Panc1 (cell line): ENCODE results near the gene FGFBP2. TPM values are rescaled to one million over a fixed set of nuclear protein-coding genes. Genes with fewer than 3 reads are reported as not detected.

Experiments
- ATAC-seq: fragments of 200-7000 bp; cut with Tn5 transposase; 2 replicates; pipeline ENCODE4 v1.9.1; 2020; ENCODE audit warnings: mild to moderate bottlenecking, moderate library complexity
- BruUV-seq: library from RNA; stranded (reverse); fragments of 400-500 nt; replicated peaks from 2 replicates; lab custom pipeline; 2021; lab: Mats Ljungman, UMichigan
- CTCF ChIA-PET: fragments of 300-600 bp; sonication (Branson Sonifier 250); formaldehyde crosslinking; loops from one replicate; lab custom pipeline; 2022; ENCODE audit warnings: antibody characterized with exemption; lab: Charles Lee
- POLR2A ChIA-PET: fragments of 300-600 bp; sonication (Branson Sonifier 250); formaldehyde crosslinking; loops from one replicate; lab custom pipeline; 2022; ENCODE audit warnings: antibody characterized with exemption; lab: Charles Lee
- DNase-seq: peaks from one replicate; pipeline ENCODE4 v3.0.0-alpha.2; 2010; ENCODE audit warnings: low read depth, low spot score
- H3K27ac ChIP-seq: 2 replicates; pipeline ENCODE4 v1.5.1; 2011; ENCODE audit warnings: mild to moderate bottlenecking, low read length, inconsistent platforms
- H3K27me3 ChIP-seq: fragments of 200-500 bp; sonication (Bioruptor generic); 2 replicates; pipeline ENCODE4 v1.6.0; 2014; ENCODE audit warnings: low read length, inconsistent platforms; ENCODE audit not compliant: control insufficient read depth, insufficient read depth
- H3K36me3 ChIP-seq: fragments of 200-500 bp; sonication (Bioruptor generic); 2 replicates; pipeline ENCODE4 v1.5.1; 2014; ENCODE audit warnings: inconsistent platforms, mild to moderate bottlenecking, low read length, moderate library complexity; ENCODE audit not compliant: control insufficient read depth, insufficient read depth
- H3K4me1 ChIP-seq: 2 replicates; pipeline ENCODE4 v1.5.1; 2011; ENCODE audit warnings: inconsistent platforms, mild to moderate bottlenecking, low read length, moderate library complexity; ENCODE audit not compliant: control insufficient read depth, insufficient read depth
- H3K4me3 ChIP-seq, 2 experiments: 2 replicates each; pipeline ENCODE4 v1.5.1; 2011 to 2012; ENCODE audit warnings: low read depth in 2 of 2, low read length in 2 of 2, mild to moderate bottlenecking in 2 of 2, inconsistent platforms in 1 of 2, moderate library complexity in 1 of 2
- H3K9me3 ChIP-seq: fragments of 200-500 bp; sonication (Bioruptor generic); 2 replicates; pipeline ENCODE4 v1.5.1; 2014; ENCODE audit warnings: low read depth, mild to moderate bottlenecking, inconsistent platforms, low read length, moderate library complexity; ENCODE audit not compliant: control insufficient read depth, insufficient read depth
- POLR2AphosphoS5 ChIP-seq: IDR thresholded peaks from 2 replicates; pipeline ENCODE4 v1.6.1; 2012; ENCODE audit warnings: mild to moderate bottlenecking, low read depth, low read length, moderate library complexity
- SIN3A ChIP-seq: IDR thresholded peaks from 2 replicates; pipeline ENCODE4 v1.6.1; 2012; ENCODE audit warnings: low read depth, mild to moderate bottlenecking, low read length, moderate library complexity, borderline replicate concordance; ENCODE audit not compliant: insufficient read depth
- TCF7L2 ChIP-seq: IDR thresholded peaks from 2 replicates; pipeline ENCODE4 v1.6.1; 2011; ENCODE audit warnings: mild to moderate bottlenecking, low read depth, low read length, inconsistent platforms
- in situ Hi-C: cut with HindIII; loops from 2 replicates; pipeline ENCODE4 v1.10.0; 2016; ENCODE audit warnings: low sequenced_read_pairs, low pct_unique_long_range_greater_than_20kb
- intact Hi-C: fragments of 100-400 bp; cut with micrococcal nuclease; formaldehyde crosslinking; loops from one replicate; pipeline ENCODE4 v1.10.0; 2022; ENCODE audit not compliant: unreplicated experiment
- total RNA-seq: library from RNA; stranded (reverse); gene quantifications from one replicate; pipeline ENCODE4 v1.2.1, GENCODE V29; 2021; ENCODE audit not compliant: unreplicated experiment
- TF ChIP-seq, protein P1 (sequence below), 2 experiments: IDR thresholded peaks; 2 replicates each; pipeline ENCODE4 v1.6.1; 2011 to 2012; ENCODE audit warnings: low read depth in 2 of 2, control low read depth in 1 of 2, low read length in 1 of 2, mild to moderate bottlenecking in 1 of 2, moderate library complexity in 1 of 2; ENCODE audit not compliant: insufficient read depth in 1 of 2
- TF ChIP-seq, protein P2 (sequence below): fragments of 450-650 bp; IDR thresholded peaks from 2 replicates; pipeline ENCODE4 v1.5.1; 2017; ENCODE audit warnings: mild to moderate bottlenecking

The FGFBP2 gene
- total RNA-seq, 1 experiment from 2014 or later, result 0.33 TPM

DNA sequence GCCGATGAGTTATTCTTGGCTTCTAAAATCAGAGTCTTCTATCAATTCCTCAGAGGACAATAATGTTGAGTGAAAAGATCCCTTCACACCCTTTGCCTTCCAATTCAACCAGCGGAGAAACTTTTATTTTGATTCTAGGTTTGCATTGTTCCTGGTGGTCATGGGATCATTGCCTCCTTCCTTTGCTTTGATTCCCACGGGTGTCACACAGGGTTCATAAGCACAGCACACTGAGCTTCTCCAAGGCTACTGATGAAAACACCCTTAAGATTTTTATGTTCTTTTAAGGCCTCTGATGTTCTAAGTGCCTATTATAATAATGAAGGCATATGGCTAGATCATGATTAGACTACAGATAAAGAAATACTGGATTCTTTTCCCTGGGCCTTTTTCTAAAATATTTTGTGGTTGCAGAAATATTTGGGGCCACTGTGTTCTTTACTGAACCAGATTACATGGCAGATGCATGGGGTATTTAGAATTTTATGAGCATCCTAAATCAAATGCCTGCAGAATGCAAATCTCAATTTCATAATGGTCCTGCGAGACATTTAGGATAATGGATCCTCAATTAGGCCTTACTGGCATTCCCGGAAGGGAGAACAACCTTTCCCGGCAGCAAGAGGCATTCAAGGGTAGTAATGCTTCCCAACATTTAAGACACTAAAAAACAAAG lies 43.9 kb upstream of the FGFBP2 start:
- ChIA-PET CTCF (no interaction called here), POLR2A (no interaction called here)
- Histone ChIP-seq H3K4me3 (no peak overlapping the region), H3K27ac (no peak overlapping the region), H3K4me1 (no peaks in the 10 kb centered on the region), H3K36me3 (no peaks in the 10 kb centered on the region), H3K9me3 (no peaks in the 10 kb centered on the region), H3K27me3 (no peaks in the 10 kb centered on the region)
- in situ Hi-C loops (no loop called here), intact Hi-C loops (no loop called here)
- no TSS peak for BruUV-seq
- ATAC-seq, result no peak
- DNase-seq, result no peak
- TF ChIP-seq, protein P1, sequence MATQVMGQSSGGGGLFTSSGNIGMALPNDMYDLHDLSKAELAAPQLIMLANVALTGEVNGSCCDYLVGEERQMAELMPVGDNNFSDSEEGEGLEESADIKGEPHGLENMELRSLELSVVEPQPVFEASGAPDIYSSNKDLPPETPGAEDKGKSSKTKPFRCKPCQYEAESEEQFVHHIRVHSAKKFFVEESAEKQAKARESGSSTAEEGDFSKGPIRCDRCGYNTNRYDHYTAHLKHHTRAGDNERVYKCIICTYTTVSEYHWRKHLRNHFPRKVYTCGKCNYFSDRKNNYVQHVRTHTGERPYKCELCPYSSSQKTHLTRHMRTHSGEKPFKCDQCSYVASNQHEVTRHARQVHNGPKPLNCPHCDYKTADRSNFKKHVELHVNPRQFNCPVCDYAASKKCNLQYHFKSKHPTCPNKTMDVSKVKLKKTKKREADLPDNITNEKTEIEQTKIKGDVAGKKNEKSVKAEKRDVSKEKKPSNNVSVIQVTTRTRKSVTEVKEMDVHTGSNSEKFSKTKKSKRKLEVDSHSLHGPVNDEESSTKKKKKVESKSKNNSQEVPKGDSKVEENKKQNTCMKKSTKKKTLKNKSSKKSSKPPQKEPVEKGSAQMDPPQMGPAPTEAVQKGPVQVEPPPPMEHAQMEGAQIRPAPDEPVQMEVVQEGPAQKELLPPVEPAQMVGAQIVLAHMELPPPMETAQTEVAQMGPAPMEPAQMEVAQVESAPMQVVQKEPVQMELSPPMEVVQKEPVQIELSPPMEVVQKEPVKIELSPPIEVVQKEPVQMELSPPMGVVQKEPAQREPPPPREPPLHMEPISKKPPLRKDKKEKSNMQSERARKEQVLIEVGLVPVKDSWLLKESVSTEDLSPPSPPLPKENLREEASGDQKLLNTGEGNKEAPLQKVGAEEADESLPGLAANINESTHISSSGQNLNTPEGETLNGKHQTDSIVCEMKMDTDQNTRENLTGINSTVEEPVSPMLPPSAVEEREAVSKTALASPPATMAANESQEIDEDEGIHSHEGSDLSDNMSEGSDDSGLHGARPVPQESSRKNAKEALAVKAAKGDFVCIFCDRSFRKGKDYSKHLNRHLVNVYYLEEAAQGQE (IDR thresholded peaks at IDR 0.05; ENCODE audit: insufficient read depth in 1 of 2, low read depth in 2 of 2, low read length in 1 of 2), result no peak

DNA sequence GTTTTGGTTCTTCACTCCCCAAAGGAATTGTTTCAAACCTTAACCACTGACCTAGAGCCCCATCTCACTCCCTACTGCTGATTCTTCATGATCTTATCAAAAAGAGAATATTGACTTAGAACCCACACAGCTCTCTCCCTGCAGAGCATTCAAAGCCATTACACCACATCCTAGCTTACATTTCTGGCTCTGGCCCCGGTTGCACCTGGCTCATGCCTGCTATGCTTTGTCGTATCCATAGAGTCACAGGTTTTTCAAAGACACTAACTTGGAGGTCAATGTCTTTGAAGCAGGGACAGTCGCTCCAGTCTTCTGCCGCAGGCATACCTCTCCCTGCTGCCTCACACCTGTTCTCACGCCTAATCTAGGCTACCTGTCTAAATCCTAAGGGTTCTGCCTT lies 42.7 kb upstream of the FGFBP2 start:
- no peak for ATAC-seq
- TF ChIP-seq POLR2AphosphoS5 (no peak), SIN3A (no peak)
- no peaks in the 10 kb centered on the region for H3K9me3 ChIP-seq
- ChIA-PET POLR2A (interaction anchor here (0.7 kb wide), 1 partner anchor 152 kb away, joined by 3 read pairs; no protein-coding TSS in a partner anchor), CTCF (no interaction called here)
- no peaks in the 10 kb centered on the region for H3K36me3 ChIP-seq
- no peaks in the 10 kb centered on the region for H3K27me3 ChIP-seq
- in situ Hi-C loops, result no loop called here
- H3K4me1 ChIP-seq, result no peaks in the 10 kb centered on the region
- no peak overlapping the region for H3K4me3 ChIP-seq
- no TSS peak for BruUV-seq
- DNase-seq, result no peak
- no peak overlapping the region for H3K27ac ChIP-seq
- intact Hi-C loops, result no loop called here

DNA sequence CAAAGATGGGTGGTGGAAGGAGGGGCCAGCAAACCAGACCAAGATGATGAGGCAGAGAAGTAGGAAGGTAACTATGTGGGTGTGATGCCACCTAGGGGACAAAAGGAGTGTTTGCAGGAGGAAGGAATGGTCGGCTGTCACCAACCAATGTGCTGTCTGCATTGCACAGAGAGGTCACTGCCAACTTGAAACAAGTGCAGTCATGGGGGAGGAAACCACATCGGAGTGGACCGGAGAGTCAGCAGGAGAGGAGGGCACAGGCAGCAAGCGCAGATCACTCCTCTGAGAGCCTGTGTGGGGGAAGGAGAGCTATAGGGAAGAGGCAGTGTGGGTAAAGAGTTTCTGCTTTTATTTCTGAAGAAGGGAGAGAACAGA lies 38.5 kb upstream of the FGFBP2 start:
- no peak for TF ChIP-seq TCF7L2
- TF ChIP-seq, protein P2, sequence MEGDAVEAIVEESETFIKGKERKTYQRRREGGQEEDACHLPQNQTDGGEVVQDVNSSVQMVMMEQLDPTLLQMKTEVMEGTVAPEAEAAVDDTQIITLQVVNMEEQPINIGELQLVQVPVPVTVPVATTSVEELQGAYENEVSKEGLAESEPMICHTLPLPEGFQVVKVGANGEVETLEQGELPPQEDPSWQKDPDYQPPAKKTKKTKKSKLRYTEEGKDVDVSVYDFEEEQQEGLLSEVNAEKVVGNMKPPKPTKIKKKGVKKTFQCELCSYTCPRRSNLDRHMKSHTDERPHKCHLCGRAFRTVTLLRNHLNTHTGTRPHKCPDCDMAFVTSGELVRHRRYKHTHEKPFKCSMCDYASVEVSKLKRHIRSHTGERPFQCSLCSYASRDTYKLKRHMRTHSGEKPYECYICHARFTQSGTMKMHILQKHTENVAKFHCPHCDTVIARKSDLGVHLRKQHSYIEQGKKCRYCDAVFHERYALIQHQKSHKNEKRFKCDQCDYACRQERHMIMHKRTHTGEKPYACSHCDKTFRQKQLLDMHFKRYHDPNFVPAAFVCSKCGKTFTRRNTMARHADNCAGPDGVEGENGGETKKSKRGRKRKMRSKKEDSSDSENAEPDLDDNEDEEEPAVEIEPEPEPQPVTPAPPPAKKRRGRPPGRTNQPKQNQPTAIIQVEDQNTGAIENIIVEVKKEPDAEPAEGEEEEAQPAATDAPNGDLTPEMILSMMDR, result peak; percentile 79
- TF ChIP-seq, protein P1 (IDR thresholded peaks at IDR 0.05; ENCODE audit: insufficient read depth in 1 of 2, low read depth in 2 of 2, low read length in 1 of 2), result no peak
- TF ChIP-seq SIN3A, result no peak
- TF ChIP-seq POLR2AphosphoS5, result no peak
- ATAC-seq (peak; percentile 94), DNase-seq (peak; percentile 42)
- Histone ChIP-seq H3K9me3 (no peaks in the 10 kb centered on the region), H3K4me1 (no peaks in the 10 kb centered on the region), H3K4me3 (no peak overlapping the region), H3K27me3 (no peaks in the 10 kb centered on the region), H3K27ac (no peak overlapping the region), H3K36me3 (no peaks in the 10 kb centered on the region)
- intact Hi-C loops (loop anchor here (1.0 to 5.0 kb wide), 4 partner anchors 39 to 524 kb away; partner anchors contain the start of gene FGFBP2), in situ Hi-C loops (no loop called here)
- ChIA-PET CTCF (interaction anchor here (1.0 to 1.4 kb wide), 3 partner anchors 119 to 196 kb away, joined by 3 to 8 read pairs (median 5); no protein-coding TSS in a partner anchor), POLR2A (no interaction called here)
- BruUV-seq, result no TSS peak
